ENCODE results near the gene REC8. TPM values are rescaled to one million over a fixed set of nuclear protein-coding genes. Genes with fewer than 3 reads are reported as not detected.

Gene REC8, protein sequence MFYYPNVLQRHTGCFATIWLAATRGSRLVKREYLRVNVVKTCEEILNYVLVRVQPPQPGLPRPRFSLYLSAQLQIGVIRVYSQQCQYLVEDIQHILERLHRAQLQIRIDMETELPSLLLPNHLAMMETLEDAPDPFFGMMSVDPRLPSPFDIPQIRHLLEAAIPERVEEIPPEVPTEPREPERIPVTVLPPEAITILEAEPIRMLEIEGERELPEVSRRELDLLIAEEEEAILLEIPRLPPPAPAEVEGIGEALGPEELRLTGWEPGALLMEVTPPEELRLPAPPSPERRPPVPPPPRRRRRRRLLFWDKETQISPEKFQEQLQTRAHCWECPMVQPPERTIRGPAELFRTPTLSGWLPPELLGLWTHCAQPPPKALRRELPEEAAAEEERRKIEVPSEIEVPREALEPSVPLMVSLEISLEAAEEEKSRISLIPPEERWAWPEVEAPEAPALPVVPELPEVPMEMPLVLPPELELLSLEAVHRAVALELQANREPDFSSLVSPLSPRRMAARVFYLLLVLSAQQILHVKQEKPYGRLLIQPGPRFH
- total RNA-seq (2022; extraction: Qiagen RNA extraction) = 2.6 to 8.3 TPM (median 4.8 TPM) in 5 replicates

GRCh38 chr14:24171422-24172260 is at the start of gene REC8:
TSS of gene REC8 (plus strand) at chr14:24172080. CDS start at chr14:24172553, 473 bp downstream.

DNA sequence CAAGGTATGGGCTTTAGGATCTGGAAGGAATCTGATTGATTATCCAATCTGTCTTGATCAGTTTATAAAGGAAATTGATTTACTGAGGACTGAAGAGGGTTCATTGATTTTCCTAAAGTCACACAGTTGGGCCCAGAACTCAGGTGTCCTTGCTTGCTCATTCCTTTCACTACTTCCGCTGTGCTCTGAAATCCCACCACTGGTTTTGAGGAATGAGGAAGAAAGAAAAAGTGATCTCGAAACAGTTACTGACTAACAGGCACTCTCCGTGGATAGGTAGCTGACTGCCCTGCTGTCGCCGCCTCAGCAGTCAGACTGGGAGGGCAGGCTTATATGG is 41.5 kb upstream of the REC8 start, which contains the start of gene FITM1:
Gene FITM1, plus strand, starts transcription at position 280 of the 337 bp plus-strand sequence. CDS start 905 bp downstream, outside the sequence.

GRCh38 chr14:24135834-24136683 is 35.8 kb upstream of the REC8 start, which contains the start of gene PSME1:
TSS of gene PSME1 (plus strand) at chr14:24136194. CDS start at chr14:24136263, 69 bp downstream.

GRCh38 chr14:24141097-24141880 is 30.6 kb upstream of the REC8 start, which contains the start of gene EMC9:
TSS of gene EMC9 (minus strand) at chr14:24141591. CDS start at chr14:24141304, 287 bp downstream.

GRCh38 chr14:24146453-24146977 is 25.4 kb upstream of the REC8 start, which contains the start of gene PSME2:
TSS of gene PSME2 (minus strand) at chr14:24146610. CDS start at chr14:24146581, 29 bp downstream.

DNA sequence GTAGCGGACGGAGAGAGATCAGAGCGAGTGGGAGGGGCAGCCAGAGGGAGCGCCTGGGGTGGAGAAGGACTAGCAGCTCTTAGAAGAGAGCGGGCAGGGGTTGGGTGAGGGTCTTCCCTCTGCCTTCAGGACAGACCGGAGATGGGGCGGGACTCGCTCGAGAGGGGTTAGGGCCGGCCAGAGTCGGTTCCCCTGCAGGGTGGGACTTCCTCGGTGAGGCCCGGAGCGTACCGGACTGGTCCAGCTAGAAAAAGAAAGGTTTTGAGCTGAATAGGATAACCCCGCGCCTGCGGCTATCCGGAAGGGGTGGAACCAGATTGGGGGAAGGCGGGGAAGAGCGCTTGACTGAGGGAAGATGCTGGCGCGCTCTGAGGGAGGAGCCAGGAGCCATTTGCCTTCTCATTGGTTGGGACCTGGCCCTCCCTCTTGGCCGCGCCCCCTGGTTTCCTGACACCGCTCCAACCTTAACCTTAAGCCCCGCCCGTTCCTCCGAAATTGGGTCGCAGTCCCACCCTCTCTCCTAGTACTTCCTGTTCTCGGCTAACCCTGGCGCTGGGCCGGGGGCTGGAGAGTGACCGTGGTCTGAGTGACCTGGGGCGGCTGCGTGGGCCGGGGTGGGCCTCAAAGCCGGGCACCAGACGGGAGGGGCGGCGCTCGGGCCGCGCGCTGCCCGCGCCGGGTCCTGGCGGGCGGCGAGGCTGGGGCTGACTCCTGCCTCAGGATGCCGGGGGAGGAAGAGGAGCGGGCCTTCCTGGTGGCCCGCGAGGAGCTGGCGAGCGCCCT is 24.7 kb upstream of the REC8 start, which contains the start of gene RNF31:
Gene RNF31, plus strand, starts transcription at position 521 of the 783 bp plus-strand sequence. Its CDS starts 201 bp downstream, at position 722.

DNA sequence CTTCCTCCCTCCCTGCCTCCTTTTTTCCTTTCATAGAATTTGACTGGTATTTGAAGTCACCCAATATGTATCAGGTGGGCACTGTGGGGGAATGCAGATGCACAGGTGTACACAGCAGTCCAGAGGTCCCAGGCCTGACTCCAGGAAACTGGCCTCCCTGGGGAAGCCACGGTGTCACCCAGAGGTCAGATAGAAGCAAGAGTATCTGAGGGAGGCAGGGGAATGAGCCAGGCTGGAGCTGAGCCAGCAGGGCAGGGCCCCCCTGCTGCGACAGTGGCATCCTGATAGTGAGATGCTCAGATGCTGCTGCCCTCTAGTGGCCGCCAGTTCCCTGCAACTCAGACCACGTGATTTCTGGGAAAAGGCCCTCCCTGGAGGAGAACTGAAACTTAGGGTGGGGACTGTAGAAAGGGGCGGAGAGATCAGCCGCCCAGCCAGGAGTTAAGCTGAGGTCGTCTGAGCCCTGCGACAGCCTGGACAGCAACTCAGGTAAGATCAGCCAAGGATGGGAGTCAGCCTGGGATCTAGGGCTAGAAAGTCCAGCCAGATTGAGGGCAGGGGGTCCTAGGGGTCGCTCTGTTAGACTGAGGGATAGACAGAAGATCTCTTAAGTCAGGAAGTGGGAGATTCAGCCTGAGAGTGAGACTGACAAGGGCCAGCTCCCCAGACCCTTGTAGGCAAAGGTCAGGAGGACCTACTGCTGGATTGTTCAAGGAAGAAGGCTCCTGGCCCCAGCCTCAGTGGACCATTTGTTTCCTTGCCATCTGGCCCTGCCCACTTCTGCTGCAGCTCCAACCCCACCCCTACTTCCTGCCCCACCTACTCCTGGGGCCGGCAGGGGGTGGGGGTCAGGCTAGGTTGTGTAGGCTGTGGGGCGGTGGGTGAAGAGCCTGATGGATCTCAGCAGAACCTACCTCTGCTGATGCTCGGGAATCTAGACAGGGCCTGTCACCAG is 10.8 kb upstream of the REC8 start, which contains the start of gene IRF9:
Gene IRF9, plus strand, starts transcription at position 416 of the 955 bp plus-strand sequence. CDS start 880 bp downstream, outside the sequence.

DNA sequence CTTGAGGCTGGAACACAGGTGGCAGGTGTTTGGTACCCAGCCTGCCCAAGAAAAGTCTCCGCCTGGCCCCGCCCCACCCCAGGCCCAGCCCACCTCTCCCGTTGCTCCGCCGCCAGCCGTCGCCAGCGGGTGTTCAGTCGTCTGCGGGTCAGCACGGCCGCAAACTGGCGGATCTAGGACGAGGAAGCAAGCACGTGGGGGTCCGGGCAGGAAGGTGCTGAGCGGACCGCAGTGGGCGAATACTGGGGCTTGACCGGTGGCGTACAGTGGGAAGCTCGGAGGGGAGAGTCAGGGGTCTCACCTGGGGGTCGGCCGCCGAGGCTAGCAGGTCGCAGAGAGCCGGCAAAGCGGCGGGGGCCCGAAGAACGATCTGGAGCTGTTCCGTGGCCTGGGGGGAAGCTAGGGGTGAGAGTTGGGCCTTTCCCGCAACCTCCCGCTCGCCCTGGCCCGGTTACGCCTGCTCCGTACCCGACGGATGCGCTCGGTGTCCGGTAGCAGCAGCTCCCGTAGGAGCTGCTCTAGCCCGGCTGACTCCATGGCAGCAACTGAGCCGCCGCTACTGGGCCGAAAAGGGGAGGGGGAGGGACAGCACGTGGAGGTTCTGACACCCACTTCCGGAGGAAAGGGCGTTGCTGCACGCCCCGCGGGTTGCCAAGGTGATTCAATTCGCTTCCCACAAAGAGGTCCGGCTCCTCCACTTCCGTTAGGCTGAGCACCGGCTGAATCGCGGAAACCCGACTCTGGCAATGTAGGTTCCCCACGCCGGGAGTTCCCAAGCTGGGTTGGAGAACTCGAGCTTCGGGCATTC is 16.6 kb downstream of the REC8 start, which contains the start of gene IPO4:
Gene IPO4, minus strand, starts transcription at position 566 of the 808 bp plus-strand sequence. Its CDS starts 29 bp downstream, at position 537.

GRCh38 chr14:24195186-24196070 is 23.5 kb downstream of the REC8 start, which contains the start of gene TM9SF1:
TSS of gene TM9SF1 (minus strand) at chr14:24195441. CDS start at chr14:24195019, 422 bp downstream.

DNA sequence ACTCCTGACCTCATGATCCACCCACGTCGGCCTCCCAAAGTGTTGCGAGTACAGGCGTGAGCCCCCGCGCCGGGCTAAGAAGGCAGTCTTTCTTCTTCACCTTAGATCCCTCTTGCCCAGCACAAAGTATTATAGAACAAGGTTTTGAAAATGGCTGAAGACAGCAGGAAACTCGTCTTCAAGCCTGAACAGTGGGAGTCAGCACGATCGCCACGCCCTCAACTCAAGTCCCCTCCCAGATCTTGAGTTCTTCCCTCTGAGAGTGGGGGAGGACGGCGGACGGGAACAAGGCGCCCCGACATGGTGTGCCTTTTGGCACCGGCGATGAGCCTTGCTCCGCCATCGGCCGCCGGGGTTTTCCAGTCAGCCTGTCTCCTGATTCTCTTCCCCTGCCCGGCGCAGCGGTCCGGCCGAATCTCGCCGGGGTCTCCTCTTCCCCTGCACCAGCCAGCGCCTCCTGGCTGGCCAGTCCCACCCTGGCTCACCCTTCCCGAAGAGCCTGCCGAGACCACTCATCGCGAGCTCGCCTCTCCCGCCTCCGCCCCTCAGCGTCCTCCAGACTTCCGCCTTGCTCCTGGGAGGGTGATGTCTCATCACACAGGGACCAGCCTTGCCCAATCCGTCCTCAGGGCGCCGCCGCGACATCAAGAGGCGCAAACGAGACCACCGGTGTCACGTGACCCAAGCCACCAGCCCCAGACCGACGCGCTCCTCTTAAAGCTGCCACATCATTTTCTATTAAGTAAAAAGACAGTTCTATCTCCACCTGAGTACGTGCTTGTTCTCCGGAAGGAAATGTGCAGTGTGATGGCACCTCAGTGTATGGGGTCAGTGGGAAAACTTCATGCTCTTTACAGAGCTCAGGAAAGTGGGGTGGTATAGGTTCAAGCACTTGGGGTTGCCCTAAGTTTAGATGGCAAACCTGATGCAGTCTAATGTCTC is 41.3 kb downstream of the REC8 start, which contains the start of gene CHMP4A:
Gene CHMP4A, minus strand, starts transcription at position 565 of the 942 bp plus-strand sequence. Its CDS starts 49 bp downstream, at position 516.

DNA sequence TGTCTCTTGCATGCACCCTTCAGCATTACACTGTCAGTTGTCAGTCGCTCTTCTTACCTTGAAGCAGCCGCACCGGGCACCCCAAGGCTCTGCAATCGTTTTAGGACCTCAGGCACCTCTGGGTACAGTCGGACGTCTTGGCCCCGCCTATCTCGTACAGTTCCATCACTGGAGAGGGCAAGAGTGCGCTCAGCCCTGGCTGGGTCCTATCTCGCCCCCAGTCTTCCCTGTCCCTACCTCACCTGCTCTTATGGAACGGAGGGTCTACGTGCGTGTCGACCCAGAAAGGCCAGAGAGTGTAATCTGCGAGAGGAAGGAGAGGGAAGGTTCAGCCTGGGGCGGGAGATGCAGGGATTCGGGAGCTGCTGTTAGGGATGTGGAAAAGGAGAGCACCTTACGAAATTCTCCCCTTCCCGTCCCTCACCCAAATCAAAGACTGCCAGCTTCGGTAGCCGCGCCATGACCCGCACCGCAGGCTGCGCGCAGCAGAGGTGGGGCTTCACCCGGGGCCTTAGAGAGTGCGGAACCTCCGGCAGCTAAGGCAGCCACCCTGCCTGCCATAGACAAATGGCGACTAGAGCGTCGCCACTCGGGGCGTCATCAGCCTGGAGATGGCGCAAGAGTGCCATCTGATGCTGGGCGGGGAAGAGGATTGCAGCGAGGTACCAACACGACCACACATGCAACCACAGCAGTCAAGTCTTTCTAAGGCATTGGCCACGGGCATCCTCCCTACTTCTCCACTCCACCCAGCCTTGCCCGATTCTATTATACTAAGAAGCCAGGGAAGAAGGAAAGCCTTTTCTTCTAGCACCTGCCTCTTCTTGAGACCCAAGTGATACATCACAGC is 43.8 kb downstream of the REC8 start, which contains the start of gene MDP1:
Gene MDP1, minus strand, starts transcription at position 572 of the 850 bp plus-strand sequence. Its CDS starts 111 bp downstream, at position 461.

All from A549 treated with CORT108297 at 1 μM for 4 hours (cell line).